H1 (cell line): Measurements from ENCODE around the gene CDC42BPB. TPM values are rescaled to one million over a fixed set of nuclear protein-coding genes. Genes with fewer than 3 reads are reported as not detected.

Experiments used
- SRF ChIP-seq: IDR thresholded peaks from 2 replicates; pipeline ENCODE4 v1.6.1; 2011; ENCODE audit warnings: mild to moderate bottlenecking, low read depth, low read length, moderate library complexity
- polyA plus RNA-seq, 7 experiments: library from polyadenylated mRNA; depleted of rRNA in 3 of 7; stranded (reverse) in 5 of 7; unstranded in 2 of 7; fragments of >200 nt in 5 of 7; fragments of 200-250 nt in 2 of 7; gene quantifications; 1 replicate in 5 of 7; 2 replicates in 1 of 7; 4 replicates in 1 of 7; pipeline versions ENCODE4 v1.2.1 to v1.2.3, GENCODE V29; 2011 to 2013; ENCODE audit warnings: missing spikeins in 2 of 7, mixed read lengths in 2 of 7
- total RNA-seq: library from RNA; stranded (reverse); fragmentation: NEBNext Ultra II Directional; extraction: Animal tissue kit (Norgen Biotek cat#: 25700); gene quantifications from 2 replicates; pipeline ENCODE4 v1.2.1, GENCODE V29; 2021
- TF ChIP-seq, protein P1 (sequence below): IDR thresholded peaks from 2 replicates; pipeline ENCODE4 v1.6.1; 2012; ENCODE audit warnings: inconsistent platforms

The CDC42BPB gene
- total and polyA plus RNA-seq, 2 of the 8 experiments (the other 6 are each of a cell fraction or from before 2014, with no cell fraction given), result 51.2 to 88.2 TPM

DNA sequence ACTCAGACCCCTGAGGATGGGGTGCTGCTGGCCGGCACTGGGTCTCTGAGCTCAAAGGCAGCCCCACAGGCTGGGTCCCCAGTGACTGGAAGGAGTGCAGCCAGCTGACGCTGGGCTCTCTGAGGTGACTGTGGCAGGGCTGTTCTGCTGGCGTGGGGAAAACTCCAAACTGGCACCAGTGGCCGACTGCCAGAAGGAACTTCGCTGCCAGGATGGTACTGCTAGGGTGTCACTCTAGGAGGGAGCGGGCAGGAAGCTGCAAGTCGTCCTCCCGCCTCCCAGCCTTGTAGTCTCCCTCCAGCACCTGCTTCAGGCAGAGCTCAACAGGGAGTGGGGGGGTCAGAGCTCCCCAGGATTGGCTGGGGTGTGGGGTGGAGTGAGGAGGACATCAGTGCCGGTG is 41.3 kb downstream of the CDC42BPB start (continued):
- TF ChIP-seq, protein P1, sequence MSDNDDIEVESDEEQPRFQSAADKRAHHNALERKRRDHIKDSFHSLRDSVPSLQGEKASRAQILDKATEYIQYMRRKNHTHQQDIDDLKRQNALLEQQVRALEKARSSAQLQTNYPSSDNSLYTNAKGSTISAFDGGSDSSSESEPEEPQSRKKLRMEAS, result no peak
- TF ChIP-seq SRF, result no peak
